GM12891 (cell line): ENCODE measurements around the gene LYRM4.
"Not testable (repeated sequence)": the region's sequence is repeated elsewhere in the genome, so short reads cannot be mapped to it uniquely, and the experiment has no call there.

ENCODE experiments used
- PAX5 ChIP-seq: IDR thresholded peaks from 2 replicates; pipeline ENCODE4 v1.6.1; 2011; ENCODE audit warnings: low read length, moderate library complexity, mild to moderate bottlenecking; ENCODE audit not compliant: insufficient read depth, severe bottlenecking
- POLR2A ChIP-seq: IDR thresholded peaks from 2 replicates; pipeline ENCODE4 v1.6.1; 2011; ENCODE audit warnings: low read depth, low read length, control low read depth
- POLR2AphosphoS5 ChIP-seq: IDR thresholded peaks from 2 replicates; pipeline ENCODE4 v1.6.1; 2011; ENCODE audit warnings: low read depth, low read length, control low read depth
- TAF1 ChIP-seq: IDR thresholded peaks from 2 replicates; pipeline ENCODE4 v1.6.1; 2011; ENCODE audit warnings: low read depth, low read length, control low read depth

DNA sequence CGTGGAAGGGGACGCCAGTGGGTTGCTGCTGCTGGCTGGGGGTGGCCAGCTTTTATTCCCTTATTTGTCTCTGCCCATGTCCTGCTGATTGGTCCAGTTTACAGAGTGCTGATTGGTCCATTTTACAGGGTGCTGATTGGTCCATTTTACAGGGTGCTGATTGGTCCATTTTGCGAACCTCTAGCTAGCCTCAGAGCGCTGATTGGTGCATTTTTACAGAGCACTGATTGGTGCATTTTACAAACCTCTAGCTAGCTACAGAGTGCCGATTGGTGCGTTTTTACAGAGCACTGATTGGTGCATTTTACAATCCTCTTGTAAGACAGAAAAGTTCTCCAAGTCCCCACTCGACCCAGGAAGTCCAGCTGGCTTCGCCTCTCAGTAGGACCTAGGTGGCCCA, 140.2 kb downstream of the LYRM4 start:
- TF ChIP-seq TAF1, POLR2A, POLR2AphosphoS5, PAX5: not testable (repeated sequence)
